IMR-90 (cell line): ENCODE measurements around the gene XPA. TPM values are rescaled to one million over a fixed set of nuclear protein-coding genes. Genes with fewer than 3 reads are reported as not detected.

ENCODE experiments used
- ATAC-seq: fragments of 200-7000 bp; cut with Tn5 transposase; 2 replicates; pipeline ENCODE4 v1.9.1; 2020; ENCODE audit warnings: low read depth, mild to moderate bottlenecking, moderate library complexity
- BruUV-seq: library from RNA; stranded (reverse); fragments of 400-500 nt; replicated peaks from 2 replicates; lab custom pipeline; 2021; lab: Mats Ljungman, UMichigan
- CTCF ChIA-PET: fragments of 300-600 bp; formaldehyde crosslinking; extraction: SDS; loops from one replicate; lab custom pipeline; 2021; ENCODE audit warnings: antibody characterized with exemption; lab: Yijun Ruan, JAX
- POLR2A ChIA-PET: fragments of 300-600 bp; sonication (Branson Sonifier 250); formaldehyde crosslinking; loops from one replicate; lab custom pipeline; 2022; ENCODE audit warnings: antibody characterized with exemption; ENCODE audit not compliant: unreplicated experiment; lab: Charles Lee
- DNase-seq: peaks from one replicate; pipeline ENCODE4 v3.0.0; 2013
- H2AFZ ChIP-seq: replicated peaks from 2 replicates; pipeline ENCODE3; 2013; ENCODE audit warnings: low read length, mild to moderate bottlenecking; ENCODE audit not compliant: poor library complexity
- H2AK5ac ChIP-seq: 2 replicates; pipeline ENCODE4 v1.6.1; 2013; ENCODE audit warnings: low read depth, low read length, inconsistent platforms
- H2AK9ac ChIP-seq: replicated peaks from 2 replicates; pipeline ENCODE3; 2013; ENCODE audit warnings: mild to moderate bottlenecking, low read depth, low read length, moderate library complexity; ENCODE audit not compliant: poor library complexity
- H2BK120ac ChIP-seq: 2 replicates; pipeline ENCODE4 v1.6.1; 2013; ENCODE audit warnings: low read depth, low read length, inconsistent platforms
- H2BK15ac ChIP-seq: 3 replicates; pipeline ENCODE4 v1.6.1; 2013; ENCODE audit warnings: low read depth, low read length, inconsistent platforms
- H2BK20ac ChIP-seq: 2 replicates; pipeline ENCODE4 v1.6.1; 2013; ENCODE audit warnings: low read depth, mild to moderate bottlenecking, inconsistent platforms, low read length, moderate library complexity
- H2BK5ac ChIP-seq: 2 replicates; pipeline ENCODE4 v1.6.1; 2013; ENCODE audit warnings: mild to moderate bottlenecking, low read depth, low read length, inconsistent platforms; ENCODE audit not compliant: poor library complexity, severe bottlenecking
- H3K14ac ChIP-seq: replicated peaks from 2 replicates; pipeline ENCODE4 v1.6.1; 2013; ENCODE audit warnings: low read depth, low read length, inconsistent platforms
- H3K18ac ChIP-seq: 2 replicates; pipeline ENCODE4 v1.6.1; 2013; ENCODE audit warnings: low read depth, low read length, control low read depth
- H3K23ac ChIP-seq: 2 replicates; pipeline ENCODE4 v1.6.1; 2013; ENCODE audit warnings: low read depth, low read length, inconsistent platforms
- H3K27ac ChIP-seq: 2 replicates; pipeline ENCODE4 v1.5.1; 2013; ENCODE audit warnings: mild to moderate bottlenecking, control low read depth, low read length; ENCODE audit not compliant: insufficient read depth
- H3K27me3 ChIP-seq: 2 replicates; pipeline ENCODE4 v1.6.1; 2013; ENCODE audit warnings: low read length; ENCODE audit not compliant: control insufficient read depth, insufficient read depth
- H3K36me3 ChIP-seq: 2 replicates; pipeline ENCODE4 v1.6.1; 2013; ENCODE audit warnings: low read length, mixed read lengths; ENCODE audit not compliant: control insufficient read depth, insufficient read depth
- H3K4ac ChIP-seq: 2 replicates; pipeline ENCODE4 v1.6.1; 2013; ENCODE audit warnings: low read depth, low read length, inconsistent platforms
- H3K4me1 ChIP-seq: 2 replicates; pipeline ENCODE4 v1.6.1; 2013; ENCODE audit warnings: low read length, mixed read lengths; ENCODE audit not compliant: control insufficient read depth, insufficient read depth
- H3K4me2 ChIP-seq: 2 replicates; pipeline ENCODE4 v1.6.1; 2013; ENCODE audit warnings: low read depth, mild to moderate bottlenecking, control low read depth, low read length, moderate library complexity
- H3K4me3 ChIP-seq: 2 replicates; pipeline ENCODE4 v1.5.1; 2013; ENCODE audit warnings: low read depth, mild to moderate bottlenecking, control low read depth, low read length, moderate library complexity; ENCODE audit not compliant: insufficient read depth
- H3K56ac ChIP-seq: 2 replicates; pipeline ENCODE4 v1.6.1; 2013; ENCODE audit warnings: low read length, inconsistent platforms; ENCODE audit not compliant: insufficient read depth; ENCODE audit errors: extremely low read depth
- H3K79me1 ChIP-seq, 2 experiments: 2 replicates each; pipeline ENCODE4 v1.6.1; 2013; ENCODE audit warnings: low read length in 2 of 2, inconsistent platforms in 1 of 2, low read depth in 1 of 2
- H3K9ac ChIP-seq: 2 replicates; pipeline ENCODE4 v1.6.1; 2013; ENCODE audit warnings: low read depth, low read length, control low read depth
- H3K9me1 ChIP-seq: 2 replicates; pipeline ENCODE4 v1.6.1; 2013; ENCODE audit warnings: low read length, inconsistent platforms; ENCODE audit not compliant: insufficient read depth
- H3K9me3 ChIP-seq: 2 replicates; pipeline ENCODE4 v1.6.1; 2013; ENCODE audit warnings: low read length; ENCODE audit not compliant: control insufficient read depth, insufficient read depth
- H4K20me1 ChIP-seq: 2 replicates; pipeline ENCODE4 v1.6.1; 2013; ENCODE audit warnings: low read length, inconsistent platforms; ENCODE audit not compliant: insufficient read depth
- H4K5ac ChIP-seq: 2 replicates; pipeline ENCODE4 v1.6.1; 2013; ENCODE audit warnings: mild to moderate bottlenecking, low read depth, low read length, control low read depth
- H4K8ac ChIP-seq, 2 experiments: 2 replicates each; pipeline ENCODE4 v1.6.1; 2013; ENCODE audit warnings: low read depth in 2 of 2, low read length in 2 of 2, control low read depth in 1 of 2, inconsistent platforms in 1 of 2
- H4K91ac ChIP-seq: 2 replicates; pipeline ENCODE4 v1.6.1; 2013; ENCODE audit warnings: low read depth, low read length, inconsistent platforms; ENCODE audit not compliant: insufficient read depth
- FOS ChIP-seq: fragments of 150-350 bp; IDR thresholded peaks from 2 replicates; pipeline ENCODE4 v1.6.1; 2016; ENCODE audit warnings: low read depth, low read length
- POLR2A ChIP-seq: IDR thresholded peaks from 2 replicates; pipeline ENCODE4 v1.6.1; 2012; ENCODE audit warnings: mild to moderate bottlenecking, low read depth, low read length
- WGBS, 2 experiments: methylation state at CpG; one replicate each; pipeline versions ENCODE4 v1.1.5 to v1.1.7; 2013; ENCODE audit warnings: missing lambda C conversion rate in 2 of 2; ENCODE audit not compliant: insufficient read length in 1 of 2; ENCODE audit errors: extremely low coverage in 2 of 2; 5-methylcytosine and 5-hydroxymethylcytosine counted together
- dilution Hi-C: fragments of 300-500 bp; cut with HindIII; formaldehyde crosslinking; loops from one replicate; pipeline ENCODE4 v1.14.3; 2018; ENCODE audit warnings: low sequenced_read_pairs; ENCODE audit not compliant: unreplicated experiment
- in situ Hi-C: fragments of 300-500 bp; cut with MboI; formaldehyde crosslinking; loops from 3 replicates; pipeline ENCODE4 v1.14.3; 2019; ENCODE audit warnings: low sequenced_read_pairs, inconsistent platforms, mixed read lengths
- intact Hi-C: fragments of 100-400 bp; cut with micrococcal nuclease; formaldehyde crosslinking; loops from 2 replicates; pipeline ENCODE4 v1.10.0; 2022
- polyA plus RNA-seq, 3 experiments: library from polyadenylated mRNA; depleted of rRNA; stranded (reverse); fragments of >200 nt; gene quantifications; 2 replicates each; pipeline ENCODE4 v1.2.3, GENCODE V29; 2012; ENCODE audit warnings: low replicate concordance in 1 of 3
- total RNA-seq: library from RNA; depleted of rRNA; stranded (reverse); fragments of >200 nt; gene quantifications from 2 replicates; pipeline ENCODE4 v1.2.3, GENCODE V29; 2012
- TF ChIP-seq, protein P1 (sequence below): fragments of 150-350 bp; IDR thresholded peaks from 2 replicates; pipeline ENCODE4 v1.6.1; 2016; ENCODE audit warnings: low read depth, mild to moderate bottlenecking, low read length, moderate library complexity, borderline replicate concordance

Gene XPA
- total and polyA plus RNA-seq, 2 of the 4 experiments (the other 2 are of a cell fraction): 1.4 to 2.2 TPM

DNA sequence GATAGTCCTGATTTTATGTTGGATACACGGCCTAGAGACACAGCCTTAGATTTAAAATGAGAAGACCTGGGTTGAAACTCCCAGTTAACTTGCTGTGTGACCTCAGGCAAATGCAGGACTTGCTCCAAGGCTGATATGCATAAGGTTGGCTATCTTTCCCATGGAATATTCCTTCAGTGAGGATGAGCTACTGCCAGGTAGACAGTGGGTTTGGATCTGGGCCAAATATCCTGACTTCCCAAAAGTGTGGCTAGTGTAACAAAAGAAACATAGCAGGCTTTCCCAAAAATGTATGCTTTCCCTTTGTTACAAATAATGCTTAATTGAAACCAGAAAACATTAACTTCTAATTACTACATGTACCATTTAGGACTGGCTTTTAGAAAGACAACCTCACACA lies 697 bp upstream of the XPA start:
- no peak overlapping the region for H3K4ac ChIP-seq

More for the DNA sequence above, 697 bp upstream of the XPA start:
- Histone ChIP-seq H3K4me3 (no peak overlapping the region), H2AK9ac (no peak overlapping the region), H3K36me3 (no peaks in the 10 kb centered on the region), H2BK20ac (no peak overlapping the region), H3K9me1 (peaks cover 6% of the 10 kb centered on the region; the same call in 1 of the 2 replicates), H3K4me1 (peaks cover 5% of the 10 kb centered on the region; the same call in 1 of the 2 replicates), H4K20me1 (0 out of 2 replicates have a peak, but pooled peaks cover 3% of the 10 kb centered on the region), H3K79me1 (peaks cover 11 to 34% of the 10 kb centered on the region in 2 experiments; a peak in 3 of 4 replicates), H3K27ac (no peak overlapping the region), H2BK5ac (no peak overlapping the region), H3K9ac (no peak overlapping the region), H2BK15ac (peak overlapping the region; percentile 31; the same call in 1 of the 3 replicates), H3K9me3 (no peaks in the 10 kb centered on the region), H3K56ac (peak overlapping the region; percentile 7; the same call in 1 of the 2 replicates), H3K27me3 (no peaks in the 10 kb centered on the region; the same call in 1 of the 2 replicates), H2AFZ (peak overlapping the region; percentile 99), H2BK120ac (no peak overlapping the region), H2AK5ac (no peak overlapping the region), H3K23ac (no peak overlapping the region), H4K8ac (peak overlapping the region; percentile 74 to 97; a peak in 3 of 4 replicates), H4K5ac (no peak overlapping the region; the same call in 1 of the 2 replicates), H4K91ac (no peak overlapping the region), H3K4me2 (no peak overlapping the region), H3K18ac (no peak overlapping the region), H3K14ac (no peak overlapping the region)
- BruUV-seq: no TSS peak
- dilution Hi-C loops (no loop called here), intact Hi-C loops (no loop called here), in situ Hi-C loops (no loop called here)
- DNase-seq (no peak), ATAC-seq (no peak)
- POLR2A ChIA-PET: no interaction called here
- CTCF ChIA-PET: no interaction called here
- WGBS, 2 experiments: 56% methylated on average over 1 of the region's 1 CpG; no CpG with 5 or more reads in 1 of the 2 experiments
- TF ChIP-seq POLR2A (no peak), FOS (no peak)
- TF ChIP-seq, protein P1, sequence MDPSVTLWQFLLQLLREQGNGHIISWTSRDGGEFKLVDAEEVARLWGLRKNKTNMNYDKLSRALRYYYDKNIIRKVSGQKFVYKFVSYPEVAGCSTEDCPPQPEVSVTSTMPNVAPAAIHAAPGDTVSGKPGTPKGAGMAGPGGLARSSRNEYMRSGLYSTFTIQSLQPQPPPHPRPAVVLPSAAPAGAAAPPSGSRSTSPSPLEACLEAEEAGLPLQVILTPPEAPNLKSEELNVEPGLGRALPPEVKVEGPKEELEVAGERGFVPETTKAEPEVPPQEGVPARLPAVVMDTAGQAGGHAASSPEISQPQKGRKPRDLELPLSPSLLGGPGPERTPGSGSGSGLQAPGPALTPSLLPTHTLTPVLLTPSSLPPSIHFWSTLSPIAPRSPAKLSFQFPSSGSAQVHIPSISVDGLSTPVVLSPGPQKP: no peak
